Measurements from ENCODE around the gene CX3CR1.

CX3CR1 gene

GRCh38 chr3:39219702-39220101 is 60.1 kb downstream of the CX3CR1 start:
- DNase-seq = no peak

GRCh38 chr3:39216176-39216790 is 63.6 kb downstream of the CX3CR1 start:
- no peak for DNase-seq

- DNase-seq = no peak
These were observed 66.2 kb downstream of the CX3CR1 start for GRCh38 chr3:39213613-39214012.
